ENCODE results near the gene CCDC57. TPM values are rescaled to one million over a fixed set of nuclear protein-coding genes. Genes with fewer than 3 reads are reported as not detected.

Gene CCDC57
- total and polyA plus RNA-seq, 4 donors = 5.4 to 19.1 (median 11.7) TPM

- H3K9me3 ChIP-seq (ENCODE audit: control insufficient read depth in 4 of 4, low read length in 3 of 4) = no peaks in the 10 kb centered on the region
- H3K4me3 ChIP-seq (ENCODE audit: low read depth in 1 of 3, low read length in 3 of 3) = no peak overlapping the region
- no peak for DNase-seq (ENCODE audit: low spot score)
- no peaks in the 10 kb centered on the region for H3K27me3 ChIP-seq (ENCODE audit: control insufficient read depth in 4 of 4, insufficient read depth in 4 of 4, low read length in 3 of 4)
- no peak overlapping the region for H3K27ac ChIP-seq (ENCODE audit: low read depth in 1 of 2, low read length in 2 of 2)
- peaks cover 6 to 55% (median 20%) of the 10 kb centered on the region in 4 donors for H3K36me3 ChIP-seq (ENCODE audit: control insufficient read depth in 4 of 4, insufficient read depth in 3 of 4, low read depth in 1 of 4, low read length in 3 of 4)
- TF ChIP-seq RAD21 (IDR thresholded peaks at IDR 0.05) = peak in 1 of 2 donors; percentile 11
- TF ChIP-seq RXRA (IDR thresholded peaks at IDR 0.05) = no peak
- no peak overlapping the region for H3K9ac ChIP-seq (ENCODE audit: low read depth in 1 of 2, low read length in 2 of 2)
- peaks cover 8 to 32% (median 24%) of the 10 kb centered on the region in 4 donors for H3K4me1 ChIP-seq (ENCODE audit: control insufficient read depth in 4 of 4, insufficient read depth in 4 of 4, low read length in 3 of 4)
- WGBS = 83% methylated on average over 24 of the region's 24 CpGs
Measured at GRCh38 chr17:82062076-82062983, 150.3 kb downstream of the CCDC57 start.

- TF ChIP-seq HNF4G (IDR thresholded peaks at IDR 0.05) (no peak), RXRA (IDR thresholded peaks at IDR 0.05) (no peak), ZBTB33 (IDR thresholded peaks at IDR 0.05) (no peak), FOXA2 (IDR thresholded peaks at IDR 0.05) (no peak), NR2F2 (IDR thresholded peaks at IDR 0.05) (no peak), FOXA1 (IDR thresholded peaks at IDR 0.05) (no peak), ATF3 (IDR thresholded peaks at IDR 0.05) (no peak), YY1 (IDR thresholded peaks at IDR 0.05) (no peak), MAX (IDR thresholded peaks at IDR 0.05) (no peak), RAD21 (IDR thresholded peaks at IDR 0.05) (no peak), EGR1 (IDR thresholded peaks at IDR 0.05; ENCODE audit: low read depth in 2 of 2) (no peak), GABPA (IDR thresholded peaks at IDR 0.05 in 1 of 2, conservative IDR thresholded peaks at IDR 0.05 in 1 of 2) (no peak), SP1 (IDR thresholded peaks at IDR 0.05) (no peak), REST (IDR thresholded peaks at IDR 0.05) (no peak), TAF1 (conservative IDR thresholded peaks at IDR 0.05) (no peak)
- no peak overlapping the region for H3K9ac ChIP-seq (ENCODE audit: low read depth in 1 of 2, low read length in 2 of 2)
- H3K4me3 ChIP-seq (ENCODE audit: low read depth in 1 of 3, low read length in 3 of 3) = no peak overlapping the region
- 88% methylated on average over 34 of the region's 34 CpGs for WGBS
- no peak overlapping the region for H3K27ac ChIP-seq (ENCODE audit: low read depth in 1 of 2, low read length in 2 of 2)
- no peaks in the 10 kb centered on the region for H3K27me3 ChIP-seq (ENCODE audit: control insufficient read depth in 4 of 4, insufficient read depth in 4 of 4, low read length in 3 of 4)
- H3K4me1 ChIP-seq (ENCODE audit: control insufficient read depth in 4 of 4, insufficient read depth in 4 of 4, low read length in 3 of 4) = peaks cover 8 to 32% (median 24%) of the 10 kb centered on the region in 4 donors
- no peak for DNase-seq (ENCODE audit: low spot score)
- peaks cover 6 to 64% (median 24%) of the 10 kb centered on the region in 4 donors for H3K36me3 ChIP-seq (ENCODE audit: control insufficient read depth in 4 of 4, insufficient read depth in 3 of 4, low read depth in 1 of 4, low read length in 3 of 4)
- H3K9me3 ChIP-seq (ENCODE audit: control insufficient read depth in 4 of 4, low read length in 3 of 4) = no peaks in the 10 kb centered on the region
Measured at GRCh38 chr17:82061047-82061925, 151.4 kb downstream of the CCDC57 start.

All from liver (tissue), 9 donors.